SKM-1 (cell line): Measurements from ENCODE around the gene COX5B.

Experiments used
- DNase-seq: peaks from one replicate; lab custom pipeline; 2025; ENCODE audit not compliant: unreplicated experiment; lab: John Stamatoyannopoulos, UW

The COX5B gene

DNA sequence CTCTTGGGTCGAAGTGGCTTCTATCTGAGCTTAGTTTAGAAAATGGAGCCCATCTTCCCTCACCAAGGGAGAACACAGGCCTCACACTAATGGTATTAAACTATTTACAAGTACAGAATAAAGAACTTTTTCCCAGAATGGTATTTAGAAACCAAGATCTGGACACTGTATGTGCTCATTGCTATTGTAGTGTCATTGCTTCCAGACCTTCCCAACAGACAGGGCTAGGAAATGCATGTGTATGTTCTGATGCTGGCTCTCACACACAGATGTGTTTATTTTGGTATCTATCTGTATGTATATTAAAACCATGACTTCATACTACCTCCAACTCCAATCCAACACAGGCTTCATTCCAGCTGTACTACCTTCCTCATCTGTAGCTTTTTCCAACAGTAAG, 8.0 kb downstream of the COX5B start:
- DNase-seq = no peak

DNA sequence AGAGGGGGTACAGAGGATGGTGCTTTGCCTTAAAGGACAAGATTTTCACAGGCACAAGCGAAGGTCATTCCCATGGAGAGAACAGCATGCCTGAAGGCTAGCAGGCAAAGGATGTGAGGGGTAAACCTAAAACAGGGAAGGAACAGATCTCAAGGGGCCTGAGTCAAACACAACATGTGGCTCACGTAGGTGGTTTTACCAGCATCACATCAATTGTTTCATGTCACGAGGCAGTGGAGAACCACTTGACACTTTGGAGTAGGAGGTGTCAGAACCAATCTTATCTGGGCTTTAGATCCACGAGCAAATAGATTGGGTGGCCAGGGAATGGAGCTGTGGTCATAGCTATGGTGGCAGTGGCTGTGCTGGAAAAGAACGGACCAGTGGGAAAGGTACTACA, 8.4 kb downstream of the COX5B start:
- no peak for DNase-seq

DNA sequence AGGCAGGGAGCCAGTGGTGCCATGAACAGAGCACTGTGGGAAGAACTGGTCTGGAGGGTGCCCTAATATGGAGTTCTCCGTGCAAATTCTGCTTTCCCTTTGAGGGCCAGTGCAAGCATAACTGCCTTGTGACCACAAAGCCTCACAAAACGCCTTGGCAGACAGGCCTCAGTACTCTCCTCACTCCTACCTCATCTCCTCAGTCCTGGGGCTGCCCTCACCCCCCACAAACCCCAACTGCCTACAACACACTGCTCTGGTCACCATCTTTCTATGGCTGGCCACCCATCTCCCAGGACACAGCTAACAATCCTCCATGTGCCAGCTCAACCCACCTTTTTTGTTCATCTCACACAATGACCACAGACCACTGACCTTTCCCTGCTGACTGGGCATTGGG, 8.9 kb downstream of the COX5B start:
- no peak for DNase-seq

DNA sequence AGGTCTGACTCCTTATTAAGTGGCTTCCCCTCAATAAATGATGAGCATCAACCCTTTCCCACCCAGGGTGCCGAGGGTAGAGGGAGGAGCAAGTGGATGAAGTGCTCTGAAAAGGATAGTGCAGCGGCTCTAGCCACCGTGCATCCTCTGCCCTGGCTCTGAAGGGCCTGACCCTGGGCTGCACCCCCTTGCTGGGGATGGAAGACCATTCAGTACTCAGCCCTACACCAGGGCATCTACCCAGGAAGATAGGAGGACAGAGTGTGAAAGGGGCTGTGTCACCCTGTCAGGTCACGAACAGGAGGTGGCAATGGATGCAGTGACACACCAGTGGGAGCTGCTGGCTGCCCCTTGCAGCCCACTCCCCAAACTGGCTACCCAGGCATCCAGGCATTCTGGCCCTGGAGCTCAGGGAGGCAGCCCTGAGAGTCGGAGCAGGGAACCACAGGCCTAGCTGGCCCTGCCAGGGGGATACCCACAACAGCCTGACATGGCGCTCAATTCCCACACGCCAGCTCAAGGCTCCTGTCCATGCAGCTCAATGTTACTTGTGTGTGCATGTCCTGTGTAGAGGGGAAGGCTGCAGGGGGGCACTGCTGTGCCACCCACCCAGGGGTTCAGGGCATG, 10.4 kb downstream of the COX5B start:
- DNase-seq = no peak

DNA sequence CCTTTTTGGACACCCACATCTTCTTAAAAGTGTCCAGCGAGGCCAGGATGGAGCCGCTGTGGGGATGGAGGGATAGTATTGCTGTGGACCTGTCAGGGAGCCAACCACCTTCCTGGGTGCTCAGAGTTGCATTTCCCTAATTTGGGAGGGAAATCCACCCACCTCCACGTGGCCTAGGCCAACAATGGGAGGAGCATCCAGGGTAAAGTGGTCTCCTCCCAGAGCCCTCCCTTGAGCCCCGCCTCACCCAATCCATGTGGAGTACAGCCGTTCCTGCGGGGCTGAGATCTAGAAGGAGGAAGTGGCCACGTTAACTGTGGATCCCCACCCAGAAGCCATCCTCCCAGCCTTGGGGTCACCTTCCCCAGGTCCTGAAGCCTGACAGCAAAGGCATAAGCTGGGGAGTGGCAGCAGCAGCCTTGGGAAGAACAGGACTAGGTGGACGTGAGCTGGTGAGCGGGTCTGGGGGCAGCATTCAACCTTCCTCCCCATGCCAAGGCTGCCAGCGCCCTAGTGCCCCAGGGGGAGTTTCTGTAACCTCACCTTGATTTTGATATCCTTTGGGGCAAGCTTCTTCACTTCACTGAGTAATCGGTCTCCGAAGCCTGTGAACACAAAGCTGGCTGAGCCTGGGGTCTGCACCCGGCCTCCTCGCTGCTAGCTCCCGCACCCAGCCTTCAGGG, 11.2 kb downstream of the COX5B start:
- DNase-seq = no peak

DNA sequence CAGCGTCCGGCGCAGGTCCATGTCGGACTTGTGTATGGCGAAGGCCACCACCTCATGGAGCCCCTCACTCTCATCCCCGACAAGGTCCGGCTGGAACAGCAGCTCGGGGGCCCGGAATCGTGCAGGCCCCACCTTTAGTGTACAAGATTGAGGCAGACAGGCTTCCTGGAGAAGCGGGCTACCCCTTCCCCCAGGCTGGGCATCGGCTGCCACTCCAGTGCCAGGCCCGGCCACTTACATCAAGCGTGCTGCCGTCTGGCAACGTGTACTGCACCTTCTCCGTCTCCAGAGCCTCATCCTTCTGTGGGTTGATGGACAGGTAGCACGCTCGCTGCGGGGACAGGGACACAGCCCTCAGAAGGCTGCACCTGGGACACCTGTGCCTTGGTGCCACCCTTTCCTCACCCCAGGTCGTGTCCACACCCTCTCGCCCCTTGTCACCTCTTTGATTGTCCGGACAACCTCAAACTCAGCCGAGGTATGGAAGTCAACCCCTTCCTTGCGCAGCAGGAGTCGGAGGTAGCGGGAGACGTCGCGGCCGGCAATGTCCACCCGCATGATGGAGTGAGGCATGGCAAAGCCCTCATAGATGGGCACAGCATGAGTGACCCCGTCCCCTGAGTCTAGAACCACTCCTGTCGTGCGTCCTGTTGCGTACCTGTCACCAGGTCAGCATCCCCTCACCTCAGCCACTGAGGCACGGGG, 12.3 kb downstream of the COX5B start:
- DNase-seq = no peak

DNA sequence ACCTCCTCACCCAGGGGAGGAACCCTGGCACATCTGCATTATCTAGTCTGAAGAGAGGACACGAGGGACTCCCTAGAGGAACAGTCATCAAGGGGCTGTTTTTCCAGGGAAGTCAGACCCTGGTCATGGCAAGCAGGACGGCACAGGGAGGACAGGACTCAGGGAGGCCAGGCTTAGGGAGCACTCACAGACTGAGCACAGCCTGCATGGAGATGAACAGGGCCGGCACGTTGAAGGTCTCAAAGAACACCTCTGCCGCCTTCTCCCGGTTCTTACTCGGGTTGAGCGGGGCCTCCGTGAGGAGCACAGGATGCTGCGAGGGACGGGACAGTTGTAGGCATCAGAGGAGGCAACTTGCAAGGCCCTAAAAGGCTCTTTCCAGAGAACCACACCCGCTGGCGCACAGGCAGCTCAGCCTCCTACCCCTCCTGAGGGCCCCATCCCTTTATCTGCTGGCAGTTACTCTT, 12.9 kb downstream of the COX5B start:
- DNase-seq = no peak

DNA sequence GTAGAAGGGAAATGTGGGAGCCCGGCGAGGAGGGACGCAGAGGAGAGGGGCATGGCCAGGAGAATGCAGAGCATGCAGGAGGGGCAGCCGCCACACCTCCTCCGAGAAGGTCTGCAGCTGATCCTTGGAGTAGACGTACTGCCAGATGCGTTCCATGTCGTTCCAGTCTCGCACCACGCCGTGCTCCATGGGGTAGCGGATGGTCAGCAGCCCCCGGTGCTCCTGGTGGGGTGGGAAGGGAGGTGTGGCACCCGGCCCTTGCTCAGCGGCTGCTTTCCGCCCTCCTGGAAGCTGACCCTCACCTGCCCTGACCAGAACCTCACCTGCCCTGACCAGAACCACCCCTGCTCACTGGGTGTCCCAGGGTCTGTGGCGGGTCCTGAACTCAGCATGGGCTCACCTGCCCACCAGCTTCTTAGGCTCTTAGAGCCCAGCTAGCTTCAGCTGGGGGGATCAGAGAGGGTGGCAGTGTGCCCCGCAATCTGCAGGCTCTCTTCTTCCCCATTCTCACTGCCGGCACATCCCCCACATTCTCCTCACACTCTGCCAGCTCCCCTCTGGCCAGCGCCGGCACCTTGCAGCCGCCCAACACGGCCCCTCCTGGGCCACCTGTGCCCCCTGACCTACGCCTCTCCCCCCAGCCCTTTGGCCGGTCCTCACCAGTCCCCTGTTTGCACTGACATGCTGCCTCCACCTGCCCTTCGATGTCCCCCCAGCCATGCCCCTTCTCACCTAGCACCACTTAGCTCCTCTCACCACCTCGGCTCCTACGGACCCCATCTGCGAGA, 13.6 kb downstream of the COX5B start:
- DNase-seq = no peak

DNA sequence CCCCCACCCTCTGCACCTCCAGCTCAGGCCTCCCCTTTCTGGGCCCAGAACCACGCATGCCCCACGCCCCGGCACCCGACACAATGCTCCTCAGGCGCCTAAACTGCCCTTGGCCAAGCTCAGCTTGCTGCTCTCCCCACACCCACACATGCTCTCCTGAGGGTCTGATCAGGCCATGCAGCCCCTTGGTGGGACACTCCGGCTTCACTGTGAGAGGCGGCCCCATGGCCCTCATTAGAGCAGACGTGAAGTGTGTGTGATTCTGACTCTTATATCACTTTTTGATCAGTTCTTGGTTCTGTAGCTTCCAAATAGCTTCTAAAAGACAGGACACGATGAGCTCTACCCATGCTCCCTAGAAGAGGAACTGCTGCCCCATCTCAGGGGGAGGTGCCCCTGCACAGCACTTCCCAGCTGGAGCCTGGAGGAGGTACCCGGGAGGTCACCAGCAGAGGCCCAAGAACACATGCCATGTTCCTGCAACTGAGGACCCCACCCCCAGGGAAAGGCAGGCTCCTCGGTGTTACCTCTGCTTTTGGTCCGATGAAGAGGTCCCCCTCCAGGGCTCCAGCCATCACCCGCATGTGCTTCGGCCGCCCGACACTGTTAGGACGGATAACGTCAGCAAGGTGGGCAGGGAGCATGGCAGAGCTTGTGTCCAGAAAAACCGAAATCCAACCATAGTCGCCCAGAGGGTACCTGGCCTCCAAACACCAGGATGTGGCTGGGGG, 14.3 kb downstream of the COX5B start:
- peak; percentile 5 for DNase-seq

DNA sequence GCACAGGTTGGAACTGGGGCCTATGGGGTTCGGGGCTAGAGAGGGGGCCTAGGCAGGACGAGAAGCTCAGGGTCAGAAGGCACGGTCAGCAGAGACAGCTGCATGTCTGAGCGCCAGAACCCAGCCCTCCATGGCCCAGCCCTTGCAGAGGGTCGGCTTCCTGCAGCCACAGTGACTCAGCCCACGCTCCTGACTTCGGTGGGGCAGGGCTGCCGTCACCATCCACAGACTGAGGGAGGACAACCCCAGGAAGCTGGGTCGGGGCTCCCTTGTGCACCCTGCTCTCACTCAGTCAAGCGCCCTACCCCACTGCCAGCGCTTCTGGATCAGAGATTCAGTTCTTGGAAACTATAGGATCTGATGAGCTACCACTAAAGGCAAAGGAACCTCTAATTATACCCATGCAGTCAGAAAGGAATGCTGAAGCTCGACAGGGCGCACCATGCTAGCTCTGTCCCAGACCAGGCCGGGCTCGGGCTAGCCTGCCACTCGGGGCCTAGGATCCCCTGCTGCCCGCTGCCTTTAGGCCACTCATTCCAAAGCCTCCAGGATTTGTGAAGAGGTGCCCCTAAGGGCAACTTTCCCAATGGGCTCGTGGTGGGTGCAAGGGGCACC, 15.0 kb downstream of the COX5B start:
- no peak for DNase-seq

DNA sequence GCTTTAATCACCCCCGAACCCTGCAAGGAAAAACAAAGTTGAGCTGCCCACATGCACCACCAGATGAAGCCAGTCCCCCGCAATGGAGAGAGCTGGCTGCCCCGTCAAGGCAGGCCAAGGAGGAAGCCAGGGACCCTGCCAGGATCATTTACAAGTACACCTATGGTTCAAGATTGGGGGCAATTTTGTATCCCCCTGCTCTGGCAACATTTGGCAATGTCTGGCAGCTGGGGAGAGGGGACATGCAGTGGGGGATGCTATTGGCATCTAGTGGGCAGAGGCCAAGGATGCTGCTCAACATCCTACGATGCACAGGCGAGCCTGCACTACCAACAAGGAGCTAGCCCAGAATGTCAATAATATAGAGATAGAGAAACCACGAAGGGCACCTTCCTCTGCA, 16.1 kb downstream of the COX5B start:
- DNase-seq = no peak

DNA sequence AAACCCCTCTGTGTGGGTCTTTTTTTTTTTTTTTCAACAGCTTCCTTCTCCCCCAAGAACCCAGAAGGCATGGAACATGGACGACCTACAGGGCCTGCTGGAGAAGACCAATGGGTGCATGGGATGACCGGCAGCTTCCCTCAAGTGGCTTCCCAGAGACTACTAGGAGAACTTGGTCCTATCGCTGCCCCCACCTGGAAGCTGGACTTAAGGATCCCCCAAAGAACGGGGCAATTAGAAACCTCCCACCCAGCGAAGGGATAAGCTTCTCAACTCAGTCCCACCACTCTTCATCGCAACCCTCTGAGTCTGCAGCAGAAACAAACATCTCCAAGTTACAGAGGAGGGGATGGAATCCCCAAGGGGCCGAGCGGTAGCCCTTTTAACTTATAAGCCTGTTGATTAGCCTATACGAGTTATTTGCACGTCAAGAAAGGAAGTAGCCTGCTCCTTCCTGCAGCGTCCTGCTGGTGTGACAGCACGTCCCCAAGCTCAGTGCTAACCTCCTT, 16.6 kb downstream of the COX5B start:
- DNase-seq = no peak

DNA sequence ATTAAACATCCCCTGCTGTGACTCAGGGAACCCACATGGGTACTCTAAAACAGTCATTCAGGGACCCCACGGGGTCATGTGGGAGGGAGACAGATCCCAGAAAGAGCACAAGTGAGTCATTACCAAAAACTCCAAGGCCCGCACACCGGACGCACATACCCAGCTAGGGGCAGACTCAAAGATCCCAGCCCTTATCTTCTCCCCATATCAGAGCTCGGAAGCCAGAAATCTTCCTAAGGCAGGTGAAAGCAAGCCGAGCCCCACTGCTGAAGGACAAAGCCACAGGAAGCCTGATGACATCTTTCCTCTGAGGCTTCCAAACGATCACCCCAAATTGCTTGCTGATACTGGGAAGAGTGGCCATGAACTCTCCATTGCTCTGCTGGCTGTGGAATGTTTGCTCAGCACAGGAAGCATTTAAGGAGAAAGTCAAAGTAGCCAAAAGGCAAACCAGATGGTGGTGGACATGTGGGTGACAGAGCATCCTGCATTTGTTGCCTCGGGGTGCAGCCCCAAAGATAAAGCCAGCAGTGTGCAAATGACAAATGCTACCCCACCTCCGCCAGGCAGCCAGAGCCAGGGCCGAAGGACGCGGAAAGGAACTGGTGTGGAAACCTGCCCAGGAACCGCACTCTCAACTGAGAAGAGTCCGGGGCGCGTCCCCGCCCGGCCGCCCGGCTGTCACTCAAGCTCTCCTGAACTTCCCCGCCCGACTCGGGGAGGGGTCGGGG, 17.2 kb downstream of the COX5B start:
- peak; percentile 45 for DNase-seq

DNA sequence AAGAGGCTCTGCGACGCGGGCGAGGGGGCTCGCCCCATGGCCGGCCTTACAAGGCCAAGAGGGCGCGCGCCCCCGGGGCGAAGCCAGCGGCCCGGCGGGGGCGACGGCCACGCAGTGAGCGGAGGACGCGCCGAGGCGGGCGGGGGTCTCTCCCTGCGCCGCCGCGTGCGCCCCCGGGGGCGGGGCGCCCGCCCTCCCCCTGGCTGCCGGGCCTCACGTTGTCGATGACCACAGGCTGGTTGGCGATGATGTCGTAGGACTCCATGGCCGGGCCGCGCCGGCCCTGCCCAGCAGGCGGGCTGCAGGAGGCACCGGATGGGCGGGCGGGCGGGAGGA, 17.7 kb downstream of the COX5B start:
- DNase-seq = no peak

DNA sequence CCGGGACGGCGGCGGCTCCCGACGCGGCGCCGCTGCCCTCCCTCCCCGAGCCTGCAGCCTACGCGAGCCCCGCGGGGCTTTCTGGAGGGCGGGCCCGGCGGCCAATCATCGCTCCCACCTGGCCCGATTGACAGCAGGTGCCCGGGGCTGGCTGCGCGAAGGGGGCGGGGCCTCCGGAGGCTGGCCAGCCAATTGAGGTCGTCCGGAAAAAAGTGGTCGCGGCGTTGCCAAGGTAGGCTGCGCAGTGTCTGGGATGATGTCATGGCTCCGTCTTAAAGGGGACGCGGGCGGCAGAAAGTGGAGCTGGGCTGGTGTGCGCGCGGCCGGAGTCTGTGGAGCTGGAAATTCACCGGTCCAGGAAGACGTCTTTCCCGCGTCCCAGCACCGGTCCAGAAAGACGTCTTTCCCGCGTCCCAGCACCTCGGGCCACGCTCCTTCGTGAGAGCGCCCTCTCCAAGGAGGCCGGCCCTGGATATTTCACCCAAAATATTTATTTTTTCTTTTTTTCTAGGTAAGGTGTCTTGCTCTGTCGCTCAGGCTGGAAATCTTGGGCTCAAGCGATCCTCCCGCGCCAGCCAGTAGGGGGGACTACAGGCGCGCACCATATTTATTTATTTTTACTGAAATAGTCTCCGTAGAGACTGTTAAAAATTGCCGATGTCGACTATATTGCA, 18.2 kb downstream of the COX5B start, which contains the start of gene ACTR1B:
ACTR1B (minus strand) TSS at position 83 of the 674 bp plus-strand sequence. CDS start 154 bp downstream, outside the sequence.
- DNase-seq = peak; percentile 99

DNA sequence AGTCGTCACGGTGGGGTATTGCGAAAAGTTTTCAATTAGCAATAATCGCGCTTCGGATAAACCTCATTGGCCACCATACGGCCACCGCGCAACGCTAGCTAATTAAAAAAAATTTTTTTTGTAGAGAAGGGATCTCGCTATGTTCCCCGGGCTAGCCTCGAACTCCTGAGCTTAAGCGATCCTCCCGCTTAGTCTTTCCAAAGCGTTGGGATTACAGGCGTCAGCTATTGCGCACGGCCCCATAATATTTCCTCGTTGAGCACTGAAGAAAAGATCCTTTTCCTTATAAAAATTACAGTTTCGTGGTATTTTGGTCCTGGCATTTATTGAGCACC, 18.7 kb downstream of the COX5B start:
- DNase-seq = no peak

DNA sequence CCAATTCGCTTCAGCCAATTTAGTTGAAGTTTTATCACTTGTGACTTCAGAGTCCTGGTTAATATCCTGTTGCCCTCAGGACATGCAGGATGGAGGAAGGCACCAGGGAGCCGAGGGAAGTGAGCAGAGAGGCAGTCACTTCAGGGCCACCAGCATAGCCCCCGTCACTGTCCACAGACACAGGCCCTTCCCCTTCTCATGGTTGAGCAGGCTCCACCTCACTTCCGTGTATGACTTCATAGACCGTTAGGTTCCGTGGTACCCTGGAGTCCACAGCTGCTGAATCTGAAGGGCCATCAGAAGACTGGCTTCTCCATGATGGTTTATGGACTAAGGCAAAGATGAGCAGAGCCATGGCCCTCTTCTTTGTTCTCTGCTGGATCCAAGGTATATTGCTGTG, 23.6 kb downstream of the COX5B start, which contains the start of gene C2orf92:
C2orf92 (plus strand) TSS at position 266 of the 400 bp plus-strand sequence; CDS start at position 342, 76 bp downstream.
- no peak for DNase-seq

DNA sequence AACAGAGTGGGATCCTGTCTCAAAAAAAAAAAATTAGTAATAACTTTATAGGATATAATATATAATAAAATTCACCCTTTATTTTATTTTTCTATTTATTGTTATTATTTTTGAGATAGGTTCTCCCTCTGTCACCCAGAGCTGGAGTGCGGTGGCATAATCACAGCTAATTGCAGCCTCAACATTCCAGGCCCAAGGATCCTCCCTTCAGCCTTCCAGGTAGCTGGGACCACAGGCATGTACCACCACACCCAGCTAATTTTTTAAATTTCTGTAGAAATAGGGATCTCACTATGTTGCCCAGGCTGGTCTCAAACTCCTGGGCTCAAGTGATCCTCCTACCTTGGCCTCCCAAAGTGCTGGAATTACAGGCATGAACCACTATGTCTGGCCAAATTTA, 24.6 kb downstream of the COX5B start:
- DNase-seq = no peak

DNA sequence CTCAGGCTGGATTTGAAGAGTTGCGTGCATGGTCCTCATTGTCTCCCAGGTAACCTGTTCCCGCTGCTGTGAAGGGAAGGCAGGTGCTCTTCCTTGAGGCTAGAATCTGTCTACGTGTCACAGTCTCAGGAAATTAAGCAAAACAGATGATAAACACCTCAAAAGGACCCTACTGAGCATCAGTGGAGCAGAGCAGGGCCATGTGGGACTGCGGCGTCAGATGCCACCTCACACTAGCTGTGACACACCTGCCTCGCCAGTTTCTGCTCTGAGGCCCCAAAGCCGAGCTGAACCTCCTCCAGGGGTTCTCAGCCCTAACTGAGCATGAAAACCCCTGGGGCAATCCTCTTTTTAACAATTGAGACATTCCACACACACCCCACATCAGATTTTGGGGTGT, 25.7 kb downstream of the COX5B start:
- no peak for DNase-seq
